ENCODE results near the gene CHRNA10. TPM values are rescaled to one million over a fixed set of nuclear protein-coding genes. Genes with fewer than 3 reads are reported as not detected.

The CHRNA10 gene
- total RNA-seq, 2 donors from 2014 or later: 0.52 to 0.83 TPM

Other genes starting within 250 kb of the CHRNA10 start
- gene ART5, start 29.4 kb downstream of the CHRNA10 start, total RNA-seq: not detected
- gene ART1, start 26.3 kb downstream of the CHRNA10 start, total RNA-seq: under 1 TPM in 1 of 2 donors, not detected in 1; 0.42 TPM
- gene NUP98, start 126.2 kb upstream of the CHRNA10 start, total RNA-seq: 10 to 100 TPM; 51.6 to 53.8 TPM
- gene PGAP2, start 137.2 kb upstream of the CHRNA10 start, total RNA-seq: 1 to 10 TPM; 5.4 to 9.2 TPM
- gene RHOG, start 169.6 kb upstream of the CHRNA10 start, total RNA-seq: 10 to 100 TPM; 52.0 to 55.0 TPM
- gene STIM1, start 184.3 kb upstream of the CHRNA10 start, total RNA-seq: 10 to 100 TPM; 66.9 to 81.7 TPM